IPS-18c (cell line): ENCODE results near the gene RABGGTA.
"Not testable (repeated sequence)": the region's sequence is repeated elsewhere in the genome, so short reads cannot be mapped to it uniquely, and the experiment has no call there.

Source experiments
- H3K4me3 ChIP-seq: 2 replicates; pipeline ENCODE4 v1.7.0; 2013; ENCODE audit warnings: low read depth, mild to moderate bottlenecking, low read length, moderate library complexity; ENCODE audit not compliant: insufficient read depth
- H3K9me3 ChIP-seq: one replicate; pipeline ENCODE4 v1.6.1; 2013; ENCODE audit warnings: mild to moderate bottlenecking, low read length, moderate library complexity; ENCODE audit not compliant: control insufficient read depth, insufficient read depth

The RABGGTA gene

DNA sequence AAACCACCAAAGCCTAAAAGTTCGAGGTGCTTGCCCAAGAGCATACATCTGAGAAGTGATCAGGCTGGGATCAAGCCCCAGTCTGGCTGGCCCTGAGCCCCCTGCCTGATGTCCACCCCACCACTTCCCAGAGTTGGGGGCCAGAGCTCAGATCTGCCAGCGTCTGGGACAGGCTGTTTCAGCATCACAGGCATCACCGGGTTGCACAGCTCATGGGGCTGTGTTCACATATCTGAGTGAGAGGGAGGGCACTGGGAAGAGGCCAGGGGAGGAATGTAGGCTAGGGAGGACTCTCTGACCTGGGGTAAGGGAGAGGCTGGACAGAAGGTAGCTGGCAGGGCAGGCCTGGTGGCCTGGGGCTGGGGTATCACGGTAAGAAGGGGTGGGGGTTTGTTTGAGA, 14.4 kb downstream of the RABGGTA start:
- H3K9me3 ChIP-seq: no peaks in the 10 kb centered on the region
- no peak overlapping the region for H3K4me3 ChIP-seq

DNA sequence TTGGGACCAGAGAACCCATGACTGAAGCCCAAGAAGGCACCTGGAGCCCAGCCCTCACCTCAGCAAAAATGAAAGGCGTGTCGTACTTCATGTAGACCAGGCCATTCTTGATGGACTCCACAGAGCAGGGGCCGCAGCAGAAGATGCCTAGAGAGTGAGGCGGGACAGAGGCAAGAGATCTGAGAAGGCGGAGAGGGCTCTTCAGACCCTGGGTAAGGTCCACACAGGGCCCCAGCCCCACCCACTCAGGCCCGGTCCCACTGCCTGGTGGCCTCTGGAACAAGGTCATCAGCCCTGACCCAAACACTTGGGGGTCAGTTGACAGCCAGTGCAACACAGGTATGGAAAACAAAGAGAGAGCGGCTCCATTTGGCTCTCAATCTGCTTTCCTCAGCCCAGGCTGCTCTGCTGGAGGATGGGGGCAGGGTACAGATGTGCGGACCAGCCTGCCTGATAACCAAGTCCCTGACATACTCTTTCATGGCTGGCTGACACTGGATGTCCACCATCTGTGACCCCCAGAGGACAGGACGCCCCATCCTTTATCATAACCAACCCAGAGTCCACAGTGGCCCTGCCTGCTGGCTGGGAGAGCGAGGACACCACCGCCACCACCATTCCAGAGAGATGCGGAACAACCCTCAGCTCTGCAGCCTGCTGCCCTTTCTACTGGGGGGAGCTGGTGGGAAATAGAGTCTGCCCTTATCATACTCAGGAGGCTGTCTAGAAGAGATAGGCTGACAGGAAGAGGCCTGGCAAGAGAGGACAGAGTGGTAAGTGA, 15.3 kb downstream of the RABGGTA start:
- H3K4me3 ChIP-seq: no peak overlapping the region
- no peaks in the 10 kb centered on the region for H3K9me3 ChIP-seq

DNA sequence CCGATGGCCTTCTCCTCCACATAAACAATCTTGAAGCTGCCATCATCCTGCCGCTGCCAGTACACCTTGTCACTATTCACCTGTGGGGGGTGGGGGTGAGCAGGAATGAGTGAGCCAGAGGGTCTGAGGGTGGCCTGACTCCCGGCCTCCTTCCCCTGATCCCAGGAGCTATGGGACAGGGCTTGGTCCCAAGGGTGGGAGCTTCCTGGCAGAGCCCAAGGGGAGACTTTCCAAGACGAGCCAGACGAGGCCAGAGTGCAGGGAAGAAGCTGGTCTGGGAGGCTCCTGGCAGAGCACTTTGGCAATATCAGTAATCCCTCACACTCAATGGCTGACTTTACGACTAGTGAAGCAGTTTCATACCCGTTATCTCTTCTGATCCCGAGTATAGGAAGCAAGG, 16.0 kb downstream of the RABGGTA start:
- no peak overlapping the region for H3K4me3 ChIP-seq
- H3K9me3 ChIP-seq: no peaks in the 10 kb centered on the region

DNA sequence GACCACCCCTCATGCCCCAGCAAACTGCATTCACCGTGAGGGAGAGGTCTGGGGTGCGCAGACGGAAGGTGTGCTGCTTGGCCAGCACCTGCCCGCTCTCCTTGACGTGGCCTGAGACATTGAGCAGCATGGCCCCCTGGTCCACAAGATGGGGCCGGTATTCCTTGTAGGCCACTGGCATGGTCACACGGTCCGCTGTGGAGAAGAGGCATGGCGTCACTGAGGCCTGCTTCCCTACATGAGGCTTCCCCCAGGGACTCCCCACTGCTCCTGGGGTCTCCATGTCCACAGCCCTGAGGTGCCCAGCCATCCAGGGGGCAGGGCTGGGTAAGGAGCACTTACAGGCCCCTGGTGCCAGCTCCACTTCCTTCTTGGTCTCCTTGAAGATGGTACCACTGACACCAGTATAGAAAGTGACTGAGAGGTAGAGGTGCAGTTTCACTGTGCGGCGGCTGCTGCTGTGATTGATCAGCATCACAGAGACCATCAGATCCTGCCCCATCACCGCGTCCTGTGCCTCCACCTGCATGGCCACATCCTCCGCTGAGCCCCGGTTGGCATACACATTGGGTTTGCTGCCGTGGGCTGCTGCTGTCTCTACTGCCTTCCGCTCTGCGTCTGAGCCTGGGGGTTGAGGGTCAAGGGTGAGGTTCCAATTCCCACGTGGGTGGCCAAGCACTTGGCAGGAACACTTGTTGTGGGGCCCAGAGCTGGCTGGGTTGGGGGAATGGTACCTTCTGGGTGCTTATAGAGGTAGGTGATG, 16.6 kb downstream of the RABGGTA start:
- H3K4me3 ChIP-seq: no peak overlapping the region
- no peaks in the 10 kb centered on the region for H3K9me3 ChIP-seq

DNA sequence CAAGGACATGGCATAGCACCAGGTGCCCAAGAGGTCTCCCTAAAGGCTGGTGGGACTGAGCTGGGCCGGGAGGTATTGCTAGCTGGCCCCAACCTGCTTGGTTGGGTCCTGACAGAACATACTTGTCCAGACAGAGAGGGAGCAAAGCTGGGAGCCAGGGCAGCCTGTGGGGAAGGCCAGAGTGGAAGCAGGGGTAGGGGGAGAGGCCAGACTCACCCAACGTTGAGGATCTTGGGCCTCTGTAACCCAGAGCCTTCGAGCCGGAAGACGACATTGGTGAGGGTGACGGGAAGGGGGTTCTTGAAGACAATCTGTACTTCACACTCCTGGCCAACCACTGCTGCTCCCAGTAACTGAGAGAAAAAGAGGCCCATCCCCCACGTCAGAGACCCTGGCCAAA, 17.5 kb downstream of the RABGGTA start:
- no peaks in the 10 kb centered on the region for H3K9me3 ChIP-seq
- no peak overlapping the region for H3K4me3 ChIP-seq

DNA sequence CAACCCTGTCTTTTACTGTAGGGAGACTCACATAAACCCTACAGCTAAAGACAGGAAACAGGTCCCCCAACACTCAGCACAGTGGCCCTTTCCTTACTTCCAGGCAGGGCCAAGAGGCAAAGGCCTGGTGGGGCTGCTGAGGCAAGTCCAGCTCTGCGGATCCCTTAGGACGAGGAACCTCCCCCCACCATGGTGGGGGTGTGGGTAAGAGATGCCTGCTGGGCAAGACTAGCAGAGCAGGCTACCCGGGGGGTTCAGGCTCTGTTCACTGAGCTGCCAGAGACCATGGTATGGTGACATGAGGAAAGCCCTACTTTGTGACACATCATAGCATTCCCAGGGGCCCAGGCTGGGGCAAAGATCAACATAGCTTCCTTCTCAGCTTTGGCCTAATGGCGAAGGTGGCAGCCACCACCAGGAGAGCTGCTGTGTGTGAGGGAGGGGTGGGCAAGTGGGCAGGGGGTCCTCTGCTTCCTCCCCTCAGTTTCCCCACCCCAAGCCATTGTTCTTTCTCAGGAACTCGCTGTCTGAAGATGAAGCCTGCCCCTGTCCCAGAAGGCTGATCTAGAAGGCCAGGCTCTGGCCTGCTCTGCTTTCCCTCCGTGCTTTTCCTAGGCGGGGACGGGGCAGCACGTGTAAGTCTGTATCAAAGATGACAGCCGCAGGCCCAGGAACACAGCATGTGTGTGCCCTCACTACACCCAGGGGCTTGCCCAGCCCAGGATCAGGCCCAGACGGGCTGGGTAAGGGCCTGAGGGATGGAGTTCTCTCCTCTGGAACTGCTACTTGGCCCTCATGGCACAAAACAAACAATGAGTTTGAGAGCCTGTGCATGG, 18.9 kb downstream of the RABGGTA start:
- no peaks in the 10 kb centered on the region for H3K9me3 ChIP-seq

DNA sequence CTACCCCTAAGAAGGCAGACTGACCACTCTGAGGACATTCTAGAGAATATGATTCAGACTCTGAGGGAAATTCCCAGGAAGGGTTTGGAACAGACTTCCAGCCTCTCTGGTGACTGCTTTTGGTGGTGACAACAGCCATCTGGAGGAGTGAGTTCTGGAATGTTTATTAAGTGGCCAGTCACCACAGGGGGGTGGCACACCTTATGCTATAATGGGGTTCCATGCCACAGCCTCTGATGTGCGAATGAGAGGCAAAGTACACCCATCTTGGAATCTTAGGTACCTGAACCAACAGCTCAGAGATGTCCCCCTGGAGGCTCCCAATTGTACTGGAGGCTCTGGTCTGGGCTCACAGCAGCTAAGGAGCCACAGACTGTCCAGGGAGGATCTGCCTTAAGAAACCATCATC, 19.5 kb downstream of the RABGGTA start:
- no peaks in the 10 kb centered on the region for H3K9me3 ChIP-seq
- H3K4me3 ChIP-seq: no peak overlapping the region

More for the DNA sequence above, 18.9 kb downstream of the RABGGTA start:
- H3K4me3 ChIP-seq: no peak overlapping the region

DNA sequence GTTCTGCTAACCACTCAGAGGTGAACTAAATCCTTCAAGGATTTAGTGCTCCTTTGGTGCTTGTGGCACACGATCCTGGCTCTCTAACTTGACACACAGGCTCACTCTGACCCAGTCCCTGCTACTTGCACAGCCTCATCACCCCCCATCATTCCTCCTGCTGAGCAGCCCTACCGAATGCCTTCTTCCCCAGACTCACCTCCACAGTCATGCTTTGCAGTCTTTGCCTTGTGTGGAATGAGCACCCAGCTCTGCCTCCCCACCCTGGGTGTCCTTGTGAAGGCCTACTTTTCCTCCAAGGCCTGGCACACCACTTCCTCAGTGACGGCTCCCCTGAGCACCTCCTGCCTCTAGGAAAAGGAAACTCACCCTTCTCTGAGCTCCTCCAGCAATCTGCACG, 21.0 kb downstream of the RABGGTA start:
- Histone ChIP-seq H3K4me3 (no peak overlapping the region), H3K9me3 (no peaks in the 10 kb centered on the region)

DNA sequence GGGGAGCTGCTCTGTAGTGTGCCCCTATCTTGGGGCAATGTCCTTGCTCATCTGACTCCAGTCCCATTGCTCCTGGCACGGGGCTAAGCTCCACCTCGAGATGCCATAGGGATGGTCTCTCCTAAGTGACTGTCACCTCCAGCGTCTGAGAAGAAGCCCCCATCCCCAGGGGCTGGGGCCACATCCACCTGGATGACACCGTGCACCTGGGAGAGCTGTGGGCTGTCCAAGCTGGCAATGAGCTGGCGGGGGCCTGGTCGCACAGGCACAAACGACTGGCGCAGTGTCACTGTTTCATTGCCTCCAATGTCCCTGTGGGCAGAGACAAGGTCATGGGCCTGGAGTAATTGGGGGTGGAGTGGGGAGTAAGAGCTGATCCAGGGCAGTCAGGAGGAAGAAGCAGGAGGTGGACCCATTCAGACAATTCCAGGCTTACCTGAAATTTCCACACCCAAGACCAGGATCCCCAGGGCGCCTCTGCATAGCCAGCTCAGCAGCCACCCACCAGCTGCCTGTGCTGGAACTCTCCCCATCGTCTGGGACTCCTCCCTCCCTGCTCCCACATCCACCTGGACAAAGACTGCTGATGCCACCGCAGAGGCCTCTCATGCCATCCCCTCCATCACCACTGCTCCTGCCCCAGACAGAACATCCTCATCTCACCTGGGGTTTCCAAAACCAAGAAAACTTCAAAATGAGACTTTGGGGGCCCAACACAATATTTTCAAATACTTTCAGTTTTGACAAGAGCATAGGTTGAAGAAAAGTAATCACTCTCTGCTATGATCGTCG, 22.0 kb downstream of the RABGGTA start:
- no peak overlapping the region for H3K4me3 ChIP-seq
- no peaks in the 10 kb centered on the region for H3K9me3 ChIP-seq

DNA sequence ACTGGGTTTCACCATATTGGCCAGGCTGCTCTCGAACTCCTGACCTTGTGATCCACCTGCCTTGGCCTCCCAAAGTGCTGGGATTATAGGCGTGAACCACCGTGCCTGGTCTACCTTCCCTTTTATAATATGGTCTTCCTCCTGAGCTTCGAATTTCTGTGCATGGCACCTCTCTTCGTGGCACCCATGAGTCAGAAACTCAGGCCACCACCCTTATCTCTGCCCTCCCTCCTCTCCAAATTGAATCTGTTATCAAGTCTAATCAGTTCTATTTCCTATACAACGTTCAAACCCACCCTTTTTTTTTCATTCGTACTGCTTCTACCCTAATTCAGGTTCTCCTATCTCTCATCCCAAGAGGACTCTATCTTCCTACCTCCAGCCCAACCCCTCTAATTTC, 24.0 kb downstream of the RABGGTA start:
- Histone ChIP-seq H3K9me3 (no peaks in the 10 kb centered on the region), H3K4me3 (no peak overlapping the region)

DNA sequence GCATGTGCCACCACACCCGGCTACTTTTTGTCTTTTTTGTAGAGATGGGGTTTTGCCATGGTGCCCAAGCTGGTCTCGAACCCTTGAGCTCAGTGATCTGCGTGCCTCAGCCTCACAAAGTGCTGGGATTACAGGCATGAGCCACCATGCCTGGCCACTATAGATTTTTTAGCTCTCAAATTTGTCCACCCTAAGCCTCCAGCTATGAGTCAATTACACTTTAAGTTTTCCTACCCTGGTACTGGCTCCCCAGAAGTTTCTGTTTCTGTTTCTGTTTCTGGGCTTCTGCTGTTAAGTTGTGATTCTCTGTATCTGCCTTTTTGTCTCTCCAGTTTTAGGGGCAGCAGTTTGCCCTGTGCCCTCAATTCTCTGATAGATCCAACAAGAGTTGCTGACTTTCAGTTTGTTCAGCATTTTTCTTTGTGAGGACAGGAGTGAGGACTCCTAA, 24.6 kb downstream of the RABGGTA start:
- H3K9me3 ChIP-seq: no peaks in the 10 kb centered on the region
- no peak overlapping the region for H3K4me3 ChIP-seq

DNA sequence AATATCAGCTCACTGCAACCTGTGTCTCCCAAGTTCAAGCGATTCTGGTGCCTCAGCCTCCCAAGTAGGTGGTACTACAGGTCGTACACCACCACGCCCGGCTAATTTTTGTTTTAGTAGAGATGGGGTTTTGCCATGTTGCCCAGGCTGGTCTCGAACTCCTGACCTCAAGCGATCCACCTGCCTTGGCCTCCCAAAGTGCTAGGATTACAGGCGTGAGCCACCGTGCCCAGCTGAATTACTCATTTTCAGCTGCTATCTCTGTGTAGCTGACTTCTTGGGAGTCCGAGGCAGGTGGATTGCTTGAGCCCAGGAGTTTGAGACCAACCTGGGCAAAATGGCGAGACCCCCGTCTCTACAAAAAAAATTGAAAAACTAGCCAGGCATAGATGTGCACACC, 26.0 kb downstream of the RABGGTA start:
- H3K9me3 ChIP-seq, H3K4me3 ChIP-seq: not testable (repeated sequence)

DNA sequence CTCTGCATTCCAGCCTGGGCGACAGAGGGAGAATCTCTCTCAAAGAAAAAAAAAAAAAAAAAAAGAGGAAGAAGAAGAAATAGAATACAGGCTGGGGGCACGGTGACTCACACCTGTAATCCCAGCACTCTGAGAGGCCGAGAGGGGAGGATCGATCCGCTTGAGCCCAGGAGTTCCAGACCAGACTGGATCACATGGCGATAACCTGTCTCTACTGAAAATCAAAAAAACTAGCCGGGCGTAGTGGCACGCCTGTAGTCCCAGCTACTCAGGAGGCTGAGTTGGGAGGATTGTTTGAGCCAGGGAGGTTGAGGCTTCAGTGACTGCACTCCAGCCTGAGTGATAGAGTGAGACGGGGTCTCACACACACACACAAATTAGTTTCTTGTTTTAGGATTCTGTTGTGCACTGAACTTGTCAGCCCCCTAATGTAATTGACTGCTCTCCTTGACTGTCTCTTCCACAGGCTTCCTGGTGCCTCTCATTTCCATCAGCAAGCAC, 28.0 kb downstream of the RABGGTA start:
- Histone ChIP-seq H3K4me3 (peak overlapping the region; percentile 70; the same call in 1 of the 2 replicates), H3K9me3 (no peaks in the 10 kb centered on the region)

DNA sequence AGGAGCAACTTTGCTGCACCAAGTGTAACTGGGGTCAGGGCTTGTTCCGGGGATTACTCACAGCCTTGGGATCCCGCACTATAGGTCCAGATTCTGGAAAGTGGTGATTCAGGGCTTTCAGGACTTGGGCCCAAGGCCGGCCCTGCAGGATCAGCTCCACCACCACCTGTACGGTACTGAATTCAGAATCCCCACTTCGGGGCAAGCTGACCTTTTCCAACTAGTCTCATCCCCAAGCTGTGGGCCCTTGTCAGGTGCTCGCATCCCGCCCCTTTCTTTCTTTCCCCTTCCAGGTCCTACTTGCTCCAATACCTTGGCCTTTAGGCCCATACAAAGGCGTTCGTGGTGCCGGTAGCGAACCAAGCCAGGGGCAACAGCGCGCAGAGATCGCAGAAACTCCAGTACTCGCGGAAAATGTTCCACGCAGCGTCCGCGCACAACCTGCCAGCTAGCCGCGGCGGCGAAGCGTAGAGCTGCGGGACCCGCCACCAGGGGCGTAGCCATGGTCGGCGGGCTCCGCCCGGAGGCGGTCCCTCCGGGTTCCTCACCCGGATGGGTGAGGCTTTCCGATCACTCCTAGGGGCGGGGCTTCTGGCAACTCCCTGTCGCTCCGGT, 29.5 kb downstream of the RABGGTA start:
- H3K4me3 ChIP-seq: peak overlapping the region; percentile 70
- no peaks in the 10 kb centered on the region for H3K9me3 ChIP-seq

DNA sequence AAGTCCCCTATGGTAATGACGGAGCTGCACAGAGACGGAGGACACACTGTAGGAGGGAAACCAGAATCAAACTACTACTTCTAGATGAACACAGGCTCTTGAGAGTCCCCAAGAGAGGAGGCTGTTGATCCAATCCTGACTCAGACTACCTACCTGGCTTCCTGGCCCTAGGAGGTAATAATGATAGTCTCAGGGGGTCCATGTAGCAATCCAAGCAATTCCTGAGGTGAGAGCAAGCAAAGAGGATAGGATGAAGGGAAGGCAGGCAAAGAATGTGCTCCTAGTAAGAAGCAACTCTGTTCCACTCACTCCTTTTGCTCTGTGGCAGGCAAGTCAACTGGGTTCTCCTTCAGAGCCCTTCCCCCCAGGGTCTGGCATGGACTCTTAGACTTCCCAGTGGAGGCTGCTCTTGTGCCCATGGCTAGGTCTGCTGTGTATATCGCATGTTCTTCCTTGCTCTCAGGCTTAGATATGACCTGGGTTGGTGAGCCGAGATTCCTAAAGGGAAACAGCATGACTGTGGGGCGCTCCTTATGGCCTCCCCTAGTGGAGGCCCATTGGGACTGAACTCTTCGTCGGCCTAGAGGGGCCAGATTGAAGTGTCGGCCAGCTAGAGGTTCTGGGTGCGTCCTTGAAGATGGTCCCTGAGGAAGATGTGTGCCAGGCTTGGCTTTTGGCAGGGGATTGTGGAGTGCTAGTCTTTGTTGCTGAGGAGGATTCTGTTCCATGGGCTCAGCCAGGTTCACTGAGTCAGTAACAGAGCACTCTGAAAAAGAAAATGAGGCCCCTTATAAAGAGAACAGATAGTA, 31.1 kb downstream of the RABGGTA start:
- Histone ChIP-seq H3K4me3 (no peak overlapping the region), H3K9me3 (no peaks in the 10 kb centered on the region)
